HEK293 (cell line): ENCODE results near the gene SLC5A10.

Experiments used
- CTCF ChIA-PET: fragments of 350-600 bp; formaldehyde crosslinking; extraction: SDS; loops from one replicate; lab custom pipeline; 2021; ENCODE audit warnings: antibody characterized with exemption; lab: Yijun Ruan, JAX
- POLR2A ChIA-PET: fragments of 300-600 bp; formaldehyde crosslinking; extraction: SDS; loops from one replicate; lab custom pipeline; 2020; ENCODE audit warnings: antibody characterized with exemption, inconsistent platforms; lab: Yijun Ruan, JAX
- H3K27ac ChIP-seq: fragments of 200-500 bp; sonication (Bioruptor generic); 2 replicates; pipeline ENCODE4 v1.5.1; 2014; ENCODE audit warnings: low read depth, low read length, control low read depth, inconsistent platforms; ENCODE audit errors: extremely low read depth
- H3K36me3 ChIP-seq, 2 experiments: fragments of 200-500 bp in 1 of 2; sonication (Bioruptor generic) in 1 of 2; 1 replicate in 1 of 2; 2 replicates in 1 of 2; pipeline ENCODE4 v1.5.1; 2014 to 2017; ENCODE audit warnings: inconsistent platforms in 2 of 2, low read length in 2 of 2; ENCODE audit not compliant: control insufficient read depth in 2 of 2, insufficient read depth in 1 of 2
- H3K4me1 ChIP-seq: fragments of 200-500 bp; sonication (Bioruptor generic); 2 replicates; pipeline ENCODE4 v1.5.1; 2014; ENCODE audit warnings: mild to moderate bottlenecking, low read length, inconsistent platforms; ENCODE audit not compliant: control insufficient read depth, insufficient read depth
- H3K4me3 ChIP-seq: 2 replicates; pipeline ENCODE4 v1.5.1; 2011; ENCODE audit warnings: low read depth, mild to moderate bottlenecking, control low read depth, low read length, moderate library complexity
- H3K9me3 ChIP-seq: fragments of 200-500 bp; sonication (Bioruptor generic); 2 replicates; pipeline ENCODE4 v1.5.1; 2014; ENCODE audit warnings: low read depth, low read length, inconsistent platforms; ENCODE audit not compliant: control insufficient read depth, insufficient read depth
- ATF2 ChIP-seq: fragments of 450-650 bp; formaldehyde crosslinking; IDR thresholded peaks from 2 replicates; pipeline ENCODE4 v1.5.1; 2016; ENCODE audit warnings: missing biosample characterization, missing genetic modification characterization, low read depth
- BCL6B ChIP-seq: fragments of 450-650 bp; formaldehyde crosslinking; IDR thresholded peaks from 2 replicates; pipeline ENCODE4 v1.5.1; 2017; ENCODE audit warnings: missing biosample characterization, missing genetic modification characterization
- HIC1 ChIP-seq: fragments of 450-650 bp; formaldehyde crosslinking; IDR thresholded peaks from 2 replicates; pipeline ENCODE4 v1.5.1; 2016; ENCODE audit warnings: missing biosample characterization, missing genetic modification characterization
- PATZ1 ChIP-seq: fragments of 450-650 bp; formaldehyde crosslinking; IDR thresholded peaks from 2 replicates; pipeline ENCODE4 v1.5.1; 2016; ENCODE audit warnings: missing biosample characterization, missing genetic modification characterization
- ZBTB1 ChIP-seq: fragments of 450-650 bp; formaldehyde crosslinking; IDR thresholded peaks from 2 replicates; pipeline ENCODE4 v1.5.1; 2016; ENCODE audit warnings: missing biosample characterization, missing genetic modification characterization
- ZBTB11 ChIP-seq: fragments of 450-650 bp; formaldehyde crosslinking; conservative IDR thresholded peaks from 2 replicates; pipeline ENCODE4 v1.5.1; 2016; ENCODE audit warnings: low read depth, missing biosample characterization, missing genetic modification characterization
- ZBTB8A ChIP-seq: fragments of 450-650 bp; formaldehyde crosslinking; IDR thresholded peaks from 2 replicates; pipeline ENCODE4 v1.5.1; 2016; ENCODE audit warnings: missing biosample characterization, missing genetic modification characterization
- ZFP69B ChIP-seq: fragments of 450-650 bp; formaldehyde crosslinking; IDR thresholded peaks from 2 replicates; pipeline ENCODE4 v1.5.1; 2016; ENCODE audit warnings: missing biosample characterization, missing genetic modification characterization
- ZNF114 ChIP-seq: fragments of 450-650 bp; formaldehyde crosslinking; IDR thresholded peaks from 2 replicates; pipeline ENCODE4 v1.5.0; 2017; ENCODE audit warnings: missing biosample characterization, missing genetic modification characterization
- ZNF354C ChIP-seq: fragments of 450-650 bp; formaldehyde crosslinking; IDR thresholded peaks from 2 replicates; pipeline ENCODE4 v1.5.1; 2016; ENCODE audit warnings: missing biosample characterization, missing genetic modification characterization, low read depth, borderline replicate concordance
- ZNF521 ChIP-seq: fragments of 450-650 bp; formaldehyde crosslinking; IDR thresholded peaks from 2 replicates; pipeline ENCODE4 v1.5.1; 2017; ENCODE audit warnings: missing biosample characterization, mild to moderate bottlenecking, missing genetic modification characterization
- ZNF580 ChIP-seq: fragments of 450-650 bp; formaldehyde crosslinking; IDR thresholded peaks from 2 replicates; pipeline ENCODE4 v1.5.1; 2016; ENCODE audit warnings: missing biosample characterization, missing genetic modification characterization
- ZNF701 ChIP-seq: fragments of 450-650 bp; formaldehyde crosslinking; IDR thresholded peaks from 2 replicates; pipeline ENCODE4 v1.5.1; 2016; ENCODE audit warnings: missing biosample characterization, missing genetic modification characterization
- ZNF777 ChIP-seq: fragments of 450-650 bp; formaldehyde crosslinking; IDR thresholded peaks from 2 replicates; pipeline ENCODE4 v1.5.1; 2017; ENCODE audit warnings: missing biosample characterization, missing genetic modification characterization, borderline replicate concordance
- ZNF792 ChIP-seq: fragments of 450-650 bp; formaldehyde crosslinking; IDR thresholded peaks from 2 replicates; pipeline ENCODE4 v1.5.1; 2016; ENCODE audit warnings: missing biosample characterization, missing genetic modification characterization
- ZNF837 ChIP-seq: fragments of 450-650 bp; formaldehyde crosslinking; IDR thresholded peaks from 2 replicates; pipeline ENCODE4 v1.5.1; 2016; ENCODE audit warnings: missing biosample characterization, missing genetic modification characterization
- ZSCAN30 ChIP-seq: fragments of 450-650 bp; IDR thresholded peaks from 2 replicates; pipeline ENCODE4 v1.5.1; 2018; ENCODE audit warnings: missing biosample characterization, mild to moderate bottlenecking, missing genetic modification characterization, moderate library complexity

The SLC5A10 gene

GRCh38 chr17:18996458-18996857, 44.5 kb downstream of the SLC5A10 start:
- TF ChIP-seq ZBTB8A (tag by site-specific recombination) (no peak), ZNF777 (no peak), ZNF792 (tag by site-specific recombination) (no peak), ZNF580 (no peak), ZNF701 (tag by site-specific recombination) (no peak), ZSCAN30 (no peak), HIC1 (tag by site-specific recombination) (no peak)
- H3K9me3 ChIP-seq = no peaks in the 10 kb centered on the region
- ChIA-PET POLR2A (interaction anchor here (1.0 kb wide), 1 partner anchor 21 kb away, joined by 3 read pairs; no protein-coding TSS in a partner anchor), CTCF (interaction anchor here (0.7 to 1.0 kb wide), 3 partner anchors 18 to 370 kb away, joined by 3 to 4 read pairs (median 3); no protein-coding TSS in a partner anchor)
- no peaks in the 10 kb centered on the region for H3K4me1 ChIP-seq
- no peak overlapping the region for H3K27ac ChIP-seq
- H3K36me3 ChIP-seq = peaks cover 3 to 54% of the 10 kb centered on the region in 2 experiments; a peak in 2 of 3 replicates
- no peak overlapping the region for H3K4me3 ChIP-seq

- peaks cover 3 to 63% of the 10 kb centered on the region in 2 experiments; a peak in 2 of 3 replicates for H3K36me3 ChIP-seq
- no peak overlapping the region for H3K27ac ChIP-seq
- ChIA-PET POLR2A (interaction anchor here (1.1 to 1.3 kb wide), 2 partner anchors 13 to 66 kb away, joined by 3 to 5 read pairs; no protein-coding TSS in a partner anchor), CTCF (interaction anchor here (0.6 to 1.0 kb wide), 2 partner anchors 10 to 16 kb away, joined by 3 read pairs; no protein-coding TSS in a partner anchor)
- no peak overlapping the region for H3K4me3 ChIP-seq
- TF ChIP-seq ZNF521 (no peak), ZSCAN30 (no peak), ZFP69B (no peak), BCL6B (tag by site-specific recombination) (no peak), ZBTB11 (tag by site-specific recombination) (no peak), ZNF777 (no peak), ZNF114 (tag by site-specific recombination) (no peak), ZNF354C (tag by site-specific recombination) (no peak), ATF2 (tag by site-specific recombination) (no peak), ZNF837 (tag by site-specific recombination) (no peak), ZBTB1 (tag by site-specific recombination) (no peak), PATZ1 (tag by site-specific recombination) (no peak)
- H3K4me1 ChIP-seq = no peaks in the 10 kb centered on the region
- no peaks in the 10 kb centered on the region for H3K9me3 ChIP-seq
Observed at GRCh38 chr17:18997650-18998196, 45.8 kb downstream of the SLC5A10 start.
